Activated CD4-positive, alpha-beta T cell treated with anti-CD3 and anti-CD28 coated beads, Interleukin-2, amount 50 U/mL, for 16 hours (primary cell): Measurements from ENCODE around the gene SLX9.
A peak's percentile ranks its signal among the peaks of the same experiment; 100 is the strongest.

ENCODE experiments used
- DNase-seq: peaks from one replicate; pipeline ENCODE4 v3.0.0-alpha.2; 2020

The SLX9 gene

DNA sequence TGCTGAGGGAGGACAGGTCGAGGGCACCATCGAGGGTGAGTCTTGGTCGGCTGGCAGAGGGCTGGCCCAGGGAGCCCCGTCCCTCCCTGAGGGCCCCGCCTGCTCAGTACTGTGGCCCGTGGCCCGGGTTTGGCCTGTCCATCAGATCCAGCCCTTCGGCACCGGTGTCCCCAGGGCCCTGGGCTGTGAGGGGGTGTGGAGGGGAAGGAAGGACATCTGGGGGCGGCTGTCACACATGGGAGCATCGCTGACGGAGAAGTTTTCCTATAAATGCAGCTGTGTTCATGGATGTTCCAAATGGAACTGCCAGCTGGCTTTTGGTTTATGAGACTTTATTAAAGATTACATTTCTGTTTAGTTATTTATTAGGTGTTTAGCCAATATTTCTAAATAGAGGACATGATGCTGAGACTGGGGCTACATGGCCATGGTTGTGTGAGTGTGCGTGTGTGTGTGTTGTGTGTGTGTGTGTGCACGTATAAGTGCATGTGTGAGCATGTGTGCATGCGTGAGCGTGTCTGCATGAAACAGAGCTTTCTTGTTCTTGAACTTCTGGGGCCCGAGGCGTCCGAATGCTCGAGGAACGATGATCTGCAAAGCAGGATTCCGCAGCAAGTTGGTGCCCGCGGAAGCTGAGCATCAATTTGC is 54.3 kb downstream of the SLX9 start:
- no peak for DNase-seq

DNA sequence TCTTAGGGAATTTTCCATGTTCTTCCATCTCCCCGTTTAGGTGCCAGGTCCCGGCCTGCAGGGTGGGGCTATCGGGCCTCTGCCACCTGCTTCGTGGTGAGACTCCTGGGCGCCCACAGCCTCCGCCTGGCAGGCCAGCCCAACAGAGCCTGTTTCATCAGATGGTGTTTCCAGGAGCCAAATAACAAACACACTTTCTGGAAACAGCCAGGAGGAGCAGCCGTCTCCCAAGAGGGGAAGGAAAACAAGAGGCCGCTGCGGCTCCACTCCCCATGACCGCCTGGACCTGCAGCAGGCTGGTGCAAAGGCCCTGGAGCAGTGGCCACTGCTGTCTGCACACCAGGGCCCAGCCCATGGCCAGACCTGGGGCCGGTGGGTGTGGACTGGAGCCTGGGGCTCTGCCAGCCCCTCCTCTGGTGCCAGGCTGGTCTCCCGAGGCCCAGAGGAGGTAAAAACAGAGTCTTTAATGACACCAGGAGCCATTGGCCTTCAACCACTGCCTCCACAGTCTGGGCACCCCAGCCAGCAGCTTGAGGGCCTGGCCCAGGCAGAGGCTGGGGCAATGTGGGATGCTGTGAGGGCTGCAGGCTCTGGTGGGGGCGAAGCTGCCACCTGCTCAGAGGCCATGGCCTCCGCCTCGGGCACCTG is 55.0 kb downstream of the SLX9 start:
- DNase-seq, result no peak

DNA sequence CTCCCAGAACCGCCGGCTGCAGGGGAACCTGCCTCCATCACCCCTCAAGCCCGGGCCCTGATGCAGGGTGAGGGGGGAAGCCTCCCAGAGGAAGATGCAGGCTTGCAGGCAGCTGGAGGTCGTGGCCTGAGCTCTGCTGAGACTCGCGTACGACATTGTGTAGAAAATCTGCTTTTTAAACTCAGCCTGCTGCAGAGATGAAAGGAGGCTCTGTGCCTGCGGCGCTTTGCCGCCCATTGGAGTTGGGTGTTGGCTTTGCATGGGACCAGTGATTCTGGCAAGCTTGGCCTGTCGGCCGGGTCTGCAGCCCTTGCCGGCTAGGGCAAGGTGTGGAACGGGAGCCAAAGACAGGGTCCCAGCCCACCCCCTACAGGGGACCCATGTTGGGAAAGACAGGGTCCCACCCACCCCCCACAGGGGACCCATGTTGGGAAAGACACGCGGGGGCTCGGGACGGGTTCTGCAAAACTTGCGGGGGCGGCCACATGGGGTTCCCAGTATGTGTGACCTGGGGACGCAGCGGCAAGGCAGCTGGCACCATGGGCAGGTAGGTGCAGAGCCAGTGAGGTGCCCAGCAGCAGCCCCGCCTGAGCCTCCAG is 55.6 kb downstream of the SLX9 start:
- DNase-seq, result no peak

DNA sequence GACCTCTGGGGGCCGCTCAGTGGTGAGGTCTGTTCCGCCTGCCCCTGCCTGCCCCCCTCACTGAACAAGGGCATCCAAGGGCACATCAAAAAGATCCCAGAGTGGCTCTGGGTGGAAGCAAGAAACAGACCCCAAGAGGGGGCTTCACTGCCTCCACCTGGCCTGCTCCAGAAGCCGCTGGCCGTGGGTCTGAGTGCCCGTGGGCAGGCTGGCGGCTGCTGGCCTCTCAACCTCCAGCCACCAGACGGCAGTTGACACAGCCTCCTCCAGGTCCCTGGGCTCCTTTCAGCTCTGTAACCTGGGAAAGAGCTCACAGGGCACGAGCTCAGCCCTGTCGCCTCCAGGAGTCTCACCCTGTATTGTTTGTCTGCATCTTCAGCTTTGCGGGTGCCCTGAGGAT is 56.3 kb downstream of the SLX9 start:
- no peak for DNase-seq

DNA sequence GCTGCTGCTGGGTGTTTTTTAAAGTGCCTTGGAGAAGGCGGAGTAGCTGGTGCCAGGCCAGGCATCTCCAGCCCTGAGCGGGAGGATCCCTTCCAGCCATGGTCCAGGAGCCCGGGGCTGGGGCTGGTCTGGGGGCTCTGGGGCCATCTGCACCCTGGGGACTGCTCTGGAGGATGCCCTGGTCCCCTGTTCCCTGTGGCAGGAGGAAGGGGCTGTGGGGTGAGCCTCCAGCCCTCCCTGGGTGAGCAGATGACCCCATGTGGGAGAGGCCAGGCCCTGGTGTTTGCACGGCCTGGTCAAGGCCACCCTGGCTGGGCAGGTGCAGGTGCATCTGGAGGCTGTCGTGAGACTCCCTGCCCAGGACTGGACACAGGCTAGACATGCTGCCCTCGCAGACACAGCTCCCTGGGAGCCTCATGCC is 56.7 kb downstream of the SLX9 start:
- no peak for DNase-seq

DNA sequence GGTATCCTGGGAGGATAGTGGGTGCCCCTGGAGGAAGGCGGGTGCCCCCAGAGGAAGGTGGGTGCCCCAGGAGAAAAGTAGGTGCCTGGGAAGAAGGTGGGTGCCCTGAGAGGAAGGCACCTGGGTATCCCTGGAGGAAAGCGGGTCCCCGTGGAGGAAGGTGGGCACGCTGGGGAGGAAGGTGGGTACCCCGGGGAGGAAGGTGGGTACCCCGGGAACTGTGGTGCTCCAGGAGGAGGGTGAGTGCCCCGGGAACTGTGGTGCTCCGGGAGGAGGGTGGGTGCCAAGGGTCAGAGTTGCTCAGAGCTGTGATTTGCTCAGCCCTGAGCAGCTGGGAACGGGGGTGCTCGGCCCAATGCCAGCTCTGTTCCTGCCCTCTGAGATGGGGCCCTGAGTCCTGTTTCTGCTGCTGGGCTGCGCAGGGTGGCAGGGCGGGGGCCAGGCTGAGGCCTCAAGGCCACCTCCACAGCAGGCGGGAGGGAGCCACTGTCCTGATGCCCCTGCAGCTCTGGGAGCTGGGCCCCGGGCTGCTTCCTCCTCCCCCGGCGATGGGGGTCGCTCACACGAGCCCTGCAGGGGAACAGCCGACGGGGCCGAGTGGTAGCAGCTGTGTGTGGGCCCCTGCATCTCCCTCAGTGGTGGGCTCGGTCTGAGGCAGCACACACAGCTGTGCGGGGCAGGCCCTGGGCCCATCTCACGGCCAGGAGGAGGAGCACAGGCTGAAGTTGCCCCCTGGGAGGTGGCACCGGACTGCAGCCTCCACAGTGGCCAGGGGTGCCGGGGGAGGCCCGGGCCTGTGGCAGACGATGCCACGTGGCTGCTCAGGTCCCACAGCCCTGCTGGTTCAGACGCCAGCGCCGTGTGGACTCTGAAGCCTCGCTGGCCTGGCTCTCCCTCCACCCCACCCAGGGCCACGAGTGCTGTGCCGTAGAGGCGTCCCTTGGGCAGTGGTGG is 57.4 kb downstream of the SLX9 start:
- no peak for DNase-seq

DNA sequence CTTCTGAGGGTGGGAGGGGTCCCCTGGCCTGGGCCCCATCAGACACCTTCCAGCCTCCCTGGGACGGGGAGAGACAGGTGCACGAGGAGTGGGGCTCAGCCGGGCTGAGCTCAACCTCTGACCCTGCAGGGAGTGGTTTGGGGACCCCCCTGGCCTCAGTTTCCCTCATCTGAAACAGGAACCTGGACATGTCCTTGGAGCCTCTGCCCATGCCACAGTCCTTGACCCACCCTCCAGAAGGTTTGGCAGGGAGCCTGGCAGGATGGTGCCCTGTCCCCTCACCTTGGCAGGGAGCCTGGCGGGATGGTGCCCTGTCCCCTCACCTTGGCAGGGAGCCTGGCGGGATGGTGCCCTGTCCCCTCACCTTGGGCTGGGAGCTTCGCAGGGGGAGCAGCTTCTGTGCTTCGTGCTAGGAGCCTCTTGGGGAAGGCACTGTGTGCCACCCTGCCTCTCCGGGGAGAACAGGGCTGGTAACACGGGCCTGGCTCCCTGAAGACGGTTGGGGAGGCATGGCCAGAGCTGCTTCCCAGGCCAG is 58.3 kb downstream of the SLX9 start:
- DNase-seq, result no peak

DNA sequence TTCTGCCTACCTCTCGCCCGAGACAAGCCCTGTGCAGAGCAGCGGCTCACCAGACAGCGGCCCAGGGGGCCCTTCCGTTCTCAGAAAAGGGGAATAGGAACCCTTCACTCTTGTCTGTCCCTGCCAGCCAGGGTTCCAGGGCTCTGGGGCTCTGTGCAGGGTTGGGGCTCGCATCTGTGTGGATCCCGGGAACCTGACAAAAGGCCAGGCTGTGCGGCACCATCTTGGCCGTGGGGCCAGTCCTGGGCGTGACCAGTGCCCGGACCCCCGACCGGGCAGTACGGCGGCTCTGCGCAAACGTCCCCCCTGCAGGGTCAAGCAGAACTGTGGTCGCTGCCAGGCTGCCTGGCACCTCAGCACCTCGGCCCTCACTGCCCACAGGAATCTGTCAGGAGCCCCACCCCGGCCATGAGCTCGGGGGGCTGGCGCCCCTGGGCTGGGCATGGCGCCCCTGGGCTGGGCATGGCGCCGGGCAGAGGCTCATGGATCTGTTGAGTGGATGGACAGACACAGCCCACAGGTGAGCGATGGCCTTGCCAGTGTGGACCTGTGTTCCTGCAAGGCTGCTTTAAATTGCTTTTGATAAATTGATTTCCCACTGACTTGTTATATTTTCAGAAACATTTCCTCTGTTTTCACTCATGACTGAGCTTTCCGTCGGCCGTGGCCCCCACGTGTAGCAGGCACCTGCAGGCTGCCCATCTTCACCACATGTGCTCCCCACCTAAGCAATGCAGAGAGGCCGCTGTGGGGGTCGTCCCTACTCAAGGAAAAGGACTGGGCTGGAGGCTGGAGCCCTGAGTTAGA is 59.0 kb downstream of the SLX9 start:
- no peak for DNase-seq

DNA sequence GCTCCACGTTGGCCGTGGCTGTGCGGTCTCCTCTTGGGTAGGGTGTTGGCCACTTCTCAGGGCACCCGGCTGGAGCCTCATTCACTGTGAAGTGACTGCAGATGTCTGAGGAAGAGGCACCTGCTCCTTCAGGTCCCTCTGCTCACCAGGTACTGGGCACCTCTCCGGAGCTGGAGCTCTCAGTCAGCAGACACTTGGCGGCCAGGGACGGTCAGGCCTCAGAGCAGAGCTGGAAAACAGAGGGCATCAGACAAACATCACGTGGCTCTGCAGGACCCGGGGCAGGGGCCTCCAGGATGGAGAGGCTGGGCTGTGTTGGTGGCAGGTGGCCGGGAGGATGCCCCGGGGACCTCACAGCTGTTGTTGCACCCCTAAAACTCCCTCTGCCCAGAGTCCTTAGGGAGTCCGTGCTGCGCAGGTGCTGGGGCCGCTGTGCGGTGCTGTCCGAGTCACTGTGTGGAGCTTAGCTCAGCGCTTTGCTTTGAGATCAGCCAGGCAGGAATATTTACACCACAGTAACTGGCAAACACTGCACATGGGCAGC is 59.7 kb downstream of the SLX9 start:
- DNase-seq, result no peak

DNA sequence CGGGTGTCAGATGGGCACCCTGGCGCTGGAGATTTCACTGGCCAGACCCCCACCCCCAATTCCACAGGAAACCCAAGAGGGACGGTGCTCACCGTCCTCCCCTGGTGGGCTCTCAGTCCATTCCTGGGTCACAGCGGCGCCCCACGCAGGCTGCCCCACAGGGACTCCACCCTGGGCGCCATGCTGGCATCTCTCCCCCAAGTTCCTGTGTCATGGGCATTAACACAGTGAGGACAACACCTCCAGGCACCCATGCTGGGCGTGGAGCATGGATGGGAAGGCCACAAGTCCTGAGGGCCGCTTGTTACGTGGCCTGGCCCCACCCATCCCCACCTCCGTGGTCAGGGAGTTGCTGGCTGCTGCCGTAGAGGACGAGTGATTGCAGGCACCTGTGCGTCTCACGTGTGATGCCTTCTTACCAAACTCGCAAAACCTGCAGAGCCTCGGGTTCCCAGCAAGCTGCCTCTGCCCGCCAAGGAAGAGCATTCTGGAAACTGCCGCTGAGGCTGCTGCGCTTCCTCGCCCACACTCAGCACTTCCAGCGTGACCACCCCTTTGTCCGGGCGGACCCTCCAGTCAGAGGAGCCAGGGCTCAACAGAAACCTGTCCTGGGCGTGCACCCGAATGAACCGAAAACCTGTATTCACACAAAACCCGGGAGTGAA is 60.3 kb downstream of the SLX9 start:
- no peak for DNase-seq

DNA sequence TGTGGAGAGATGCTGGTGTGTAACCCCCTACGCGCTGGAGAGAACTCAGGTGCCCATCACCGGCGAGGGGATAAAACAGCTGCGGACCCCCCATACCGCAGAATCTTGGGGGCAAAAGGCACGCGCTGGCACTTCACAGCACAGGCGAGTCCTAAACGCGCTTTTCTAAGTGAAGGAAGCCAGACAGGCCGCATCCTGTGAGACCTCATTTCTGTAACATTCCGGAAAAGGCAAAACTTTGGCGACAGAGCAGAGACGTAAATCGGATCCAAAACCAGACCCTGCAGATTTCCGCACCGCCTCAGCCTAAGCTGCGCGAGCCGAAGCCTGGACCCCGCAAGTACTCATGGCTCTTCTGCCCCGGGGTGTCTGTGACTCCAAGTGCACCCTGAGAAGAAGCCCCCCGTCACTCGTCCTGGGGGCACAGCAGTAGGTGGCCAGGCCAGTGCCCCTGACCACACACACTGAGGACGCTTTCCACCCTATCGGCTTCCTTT is 60.9 kb downstream of the SLX9 start:
- no peak for DNase-seq

DNA sequence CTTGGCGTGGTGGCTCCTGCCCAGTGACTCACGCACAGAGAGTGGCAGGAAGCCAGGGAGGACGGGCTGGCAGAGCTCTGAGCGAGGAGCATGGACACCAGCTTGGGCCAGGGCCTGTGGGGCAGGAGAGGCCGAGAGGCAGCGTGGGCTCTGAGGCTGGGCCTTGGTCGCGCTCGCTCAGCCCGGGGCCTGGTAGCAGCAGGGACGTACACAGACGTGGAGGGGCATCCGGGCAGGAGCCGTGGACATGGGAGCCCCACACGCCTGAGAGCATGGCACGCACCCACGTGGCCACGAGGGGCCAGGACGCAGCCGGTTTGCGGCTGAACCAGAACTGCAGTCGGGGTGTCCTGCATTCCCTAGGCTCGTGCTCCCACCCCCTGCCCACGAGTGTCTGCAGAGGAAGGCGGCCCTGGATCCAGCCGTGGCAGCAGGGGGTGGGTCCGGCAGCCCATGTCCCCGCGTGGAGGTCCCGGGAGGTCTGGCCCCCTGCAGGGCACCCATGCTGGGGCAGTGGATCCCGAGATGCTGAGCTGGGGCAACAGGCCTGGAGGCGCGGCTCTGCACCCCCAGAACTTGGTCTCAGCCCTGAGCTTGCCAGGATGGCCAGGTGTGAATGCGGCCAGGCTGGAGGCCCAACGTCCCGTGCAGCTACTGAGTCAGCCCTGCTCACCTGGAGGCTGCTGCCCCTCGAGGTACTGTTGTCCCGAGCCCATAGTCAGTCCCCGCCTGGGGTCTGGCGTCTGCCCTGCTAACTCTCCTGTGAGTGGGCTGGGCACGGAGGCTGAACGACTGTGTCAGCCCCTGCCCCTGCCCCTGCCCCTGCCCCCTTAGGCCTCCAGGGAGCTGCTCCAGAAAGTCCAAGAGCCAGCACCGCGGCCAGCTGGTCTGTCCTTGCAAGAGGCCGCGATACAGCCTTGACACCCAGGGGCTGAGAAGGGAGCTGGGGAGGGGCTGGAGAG is 61.6 kb downstream of the SLX9 start:
- no peak for DNase-seq

DNA sequence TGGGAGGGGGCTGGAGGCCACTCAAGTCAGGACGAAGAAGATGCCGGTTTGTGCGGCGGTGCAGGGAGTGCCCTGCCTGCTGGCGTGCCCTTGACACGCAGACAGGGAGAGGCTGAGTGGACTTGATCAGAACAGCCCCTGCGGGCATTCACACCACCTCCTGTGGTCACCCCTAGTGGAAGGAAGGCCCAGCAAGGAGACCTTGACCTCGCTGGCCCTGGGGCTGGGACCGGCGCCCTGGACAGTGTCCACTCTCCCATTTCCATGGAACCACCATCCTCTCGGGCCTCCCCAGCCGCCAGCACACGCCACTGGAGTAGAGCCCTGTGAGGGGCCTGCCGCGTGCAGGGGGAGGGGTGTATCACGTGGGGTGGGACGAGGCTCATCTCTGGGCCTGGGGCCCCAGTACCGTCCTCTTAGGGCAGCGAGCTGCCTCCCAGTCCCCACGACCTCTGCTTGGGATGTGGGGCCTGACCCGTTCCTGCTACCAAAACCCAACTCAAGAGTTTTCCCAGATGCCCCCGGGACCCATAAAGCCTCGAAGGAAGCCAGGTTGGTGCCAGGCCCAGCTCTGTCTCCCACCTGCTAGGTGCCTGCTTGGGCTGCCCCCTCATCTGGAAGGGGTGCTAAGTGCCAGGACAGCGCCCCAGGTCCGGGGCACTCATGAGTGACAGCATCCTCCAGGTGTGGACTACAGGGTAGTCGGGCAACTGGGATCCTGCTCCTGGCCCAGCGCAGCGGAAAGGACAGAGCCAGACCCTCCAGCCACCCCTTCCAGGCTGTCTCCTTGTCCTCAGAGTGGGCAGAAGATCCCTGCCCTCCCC is 62.8 kb downstream of the SLX9 start:
- DNase-seq, result no peak

DNA sequence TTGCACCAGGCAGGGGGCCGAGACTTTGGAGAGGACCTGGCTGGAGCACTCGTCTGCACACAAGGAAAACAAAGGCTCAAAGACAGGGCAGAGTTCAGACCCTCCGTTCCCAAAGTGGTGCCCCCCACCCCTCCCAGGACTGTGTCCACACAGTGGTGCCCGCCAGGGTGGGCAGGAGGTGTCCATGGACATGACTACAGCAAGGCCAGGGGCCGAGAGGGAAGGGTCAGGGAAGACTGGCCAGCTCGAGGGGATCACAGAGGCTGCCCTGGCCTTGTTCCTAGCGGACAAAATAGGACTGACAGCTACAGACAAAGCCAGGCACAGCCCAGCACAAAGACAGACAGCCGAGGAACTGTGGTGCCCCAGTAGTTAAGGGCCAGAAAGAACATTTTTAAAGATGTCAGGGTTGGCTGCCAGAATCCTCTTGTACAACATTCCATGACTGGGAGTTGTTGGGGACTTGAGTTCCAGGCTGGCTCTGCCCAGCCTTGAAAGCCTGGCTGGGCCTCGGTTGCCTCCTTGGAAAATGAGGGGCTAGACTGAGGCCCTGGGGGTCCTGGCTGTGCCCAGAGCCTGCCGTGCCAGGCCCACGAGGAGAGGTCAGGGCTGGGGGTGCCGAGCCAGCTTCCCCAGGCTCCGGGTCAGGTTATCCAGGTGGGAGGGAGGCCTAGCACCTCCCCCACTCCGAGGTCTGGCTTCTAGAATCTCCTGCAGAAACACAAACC is 63.7 kb downstream of the SLX9 start:
- no peak for DNase-seq

DNA sequence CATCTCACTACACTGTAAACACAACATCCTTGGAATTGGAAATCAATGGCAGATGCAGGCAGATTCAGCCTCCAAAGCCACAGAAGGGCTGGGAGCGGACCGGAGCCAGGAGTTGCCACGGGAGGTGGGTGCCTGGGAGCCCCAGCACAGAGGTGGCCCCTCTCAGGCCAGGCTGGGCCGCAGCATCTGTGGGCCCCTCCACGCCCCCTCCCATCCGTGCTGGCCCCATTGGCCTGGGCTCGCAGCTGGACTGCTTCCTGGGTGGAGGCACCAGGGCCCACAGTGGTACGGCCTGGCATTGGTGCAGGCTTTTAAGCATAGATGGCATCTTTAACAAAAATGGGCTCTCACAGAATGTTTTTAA is 64.2 kb downstream of the SLX9 start:
- no peak for DNase-seq

DNA sequence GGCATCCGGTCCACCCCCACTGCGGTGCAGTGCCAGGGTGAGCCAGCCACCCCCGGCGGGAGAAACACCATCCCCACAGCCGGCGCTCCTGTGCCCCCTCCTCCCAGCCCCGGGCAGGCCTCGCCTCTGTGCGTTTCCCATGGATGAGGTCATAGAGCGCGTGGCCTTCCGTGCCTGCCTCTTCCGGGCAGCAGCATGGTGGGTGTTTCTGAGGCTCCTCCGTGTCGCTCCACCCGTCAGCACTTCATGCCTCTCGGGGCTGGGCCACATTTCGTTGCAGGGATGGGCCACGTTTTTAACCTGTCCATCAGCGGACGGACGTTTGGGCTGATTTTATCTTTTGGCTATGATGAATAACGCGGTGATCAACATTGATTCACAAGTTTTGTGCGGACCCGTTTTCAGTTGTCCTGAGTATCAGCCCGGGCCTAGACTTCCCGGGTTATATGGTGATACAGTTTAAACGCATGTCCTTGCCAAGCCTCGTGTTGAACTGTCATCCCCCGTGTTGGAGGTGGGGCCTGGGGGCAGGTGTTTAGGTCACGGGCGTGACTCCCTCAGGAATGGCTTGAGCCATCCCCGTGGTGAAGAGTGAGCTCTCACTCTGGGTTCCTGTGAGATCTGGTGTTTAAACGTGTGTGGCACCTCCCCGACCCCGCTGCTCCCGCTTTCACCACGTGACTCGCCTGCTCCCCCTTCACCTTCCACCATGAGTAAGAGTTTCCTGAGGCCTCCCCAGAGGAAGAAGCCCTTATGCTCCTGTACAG is 64.8 kb downstream of the SLX9 start:
- DNase-seq, result peak; percentile 7

DNA sequence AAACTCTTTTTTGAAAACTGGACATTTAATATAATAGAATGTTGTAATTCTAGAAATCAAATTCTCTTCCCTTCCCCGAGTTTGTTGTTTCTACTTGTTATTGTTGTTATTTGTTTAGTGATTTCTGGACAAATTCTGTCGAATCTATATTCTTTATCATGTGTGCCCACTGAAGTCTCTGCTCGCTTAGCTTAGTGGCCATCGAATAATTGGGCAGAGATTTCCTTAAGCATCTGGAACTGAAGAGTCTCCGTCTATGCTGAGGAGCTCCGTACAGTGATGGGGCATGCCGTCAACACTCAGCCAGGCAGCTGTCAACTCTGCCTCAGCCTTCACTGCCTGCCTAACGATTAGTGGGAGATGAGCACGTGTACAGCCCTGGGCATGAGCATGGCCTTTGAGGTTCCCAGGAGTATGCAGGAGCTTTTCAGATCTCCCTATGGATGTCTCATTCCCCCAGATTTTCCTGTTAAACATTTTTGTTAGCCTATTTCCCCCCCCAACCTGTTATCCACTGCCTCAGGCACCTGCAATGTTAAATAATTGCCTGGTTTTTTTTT is 66.8 kb downstream of the SLX9 start:
- DNase-seq, result no peak
